ENCODE results near the gene EPN1. TPM values are rescaled to one million over a fixed set of nuclear protein-coding genes. Genes with fewer than 3 reads are reported as not detected.

Gene EPN1
- total and polyA plus RNA-seq, 2 of the 13 experiments (the other 11 are each of a cell fraction or from before 2014, with no cell fraction given) = 28.9 to 31.7 TPM

GRCh38 chr19:55683449-55684261, 8.6 kb downstream of the EPN1 start (continued):
- TF ChIP-seq HMGXB4 (CRISPR knock-in tag; IDR thresholded peaks at IDR 0.05; ENCODE audit: borderline replicate concordance in 1 of 2, low read depth in 1 of 2) = peak in 1 of 2 experiments; percentile 43; a peak in 1 of 4 replicates
- 0 out of 2 replicates have a peak, but pooled peaks have one; percentile 19 for TF ChIP-seq NAIF1 (CRISPR knock-in tag; IDR thresholded peaks at IDR 0.05; ENCODE audit: borderline replicate concordance)
- TF ChIP-seq MAFK (conservative IDR thresholded peaks at IDR 0.05 in 1 of 2, IDR thresholded peaks at IDR 0.05 in 1 of 2; ENCODE audit: low read length in 2 of 2) = no peak
- TF ChIP-seq PRDM4 (CRISPR knock-in tag; IDR thresholded peaks at IDR 0.05; ENCODE audit: borderline replicate concordance) = no peak
- TF ChIP-seq ZFX (CRISPR knock-in tag; IDR thresholded peaks at IDR 0.05; ENCODE audit: low read depth) = no peak; the same call in none of the 2 replicates
- TF ChIP-seq, protein P1, sequence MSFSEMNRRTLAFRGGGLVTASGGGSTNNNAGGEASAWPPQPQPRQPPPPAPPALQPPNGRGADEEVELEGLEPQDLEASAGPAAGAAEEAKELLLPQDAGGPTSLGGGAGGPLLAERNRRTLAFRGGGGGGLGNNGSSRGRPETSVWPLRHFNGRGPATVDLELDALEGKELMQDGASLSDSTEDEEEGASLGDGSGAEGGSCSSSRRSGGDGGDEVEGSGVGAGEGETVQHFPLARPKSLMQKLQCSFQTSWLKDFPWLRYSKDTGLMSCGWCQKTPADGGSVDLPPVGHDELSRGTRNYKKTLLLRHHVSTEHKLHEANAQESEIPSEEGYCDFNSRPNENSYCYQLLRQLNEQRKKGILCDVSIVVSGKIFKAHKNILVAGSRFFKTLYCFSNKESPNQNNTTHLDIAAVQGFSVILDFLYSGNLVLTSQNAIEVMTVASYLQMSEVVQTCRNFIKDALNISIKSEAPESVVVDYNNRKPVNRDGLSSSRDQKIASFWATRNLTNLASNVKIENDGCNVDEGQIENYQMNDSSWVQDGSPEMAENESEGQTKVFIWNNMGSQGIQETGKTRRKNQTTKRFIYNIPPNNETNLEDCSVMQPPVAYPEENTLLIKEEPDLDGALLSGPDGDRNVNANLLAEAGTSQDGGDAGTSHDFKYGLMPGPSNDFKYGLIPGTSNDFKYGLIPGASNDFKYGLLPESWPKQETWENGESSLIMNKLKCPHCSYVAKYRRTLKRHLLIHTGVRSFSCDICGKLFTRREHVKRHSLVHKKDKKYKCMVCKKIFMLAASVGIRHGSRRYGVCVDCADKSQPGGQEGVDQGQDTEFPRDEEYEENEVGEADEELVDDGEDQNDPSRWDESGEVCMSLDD (CRISPR knock-in tag; IDR thresholded peaks at IDR 0.05; ENCODE audit: borderline replicate concordance) = no peak
- TF ChIP-seq ZSCAN25 (CRISPR knock-in tag; IDR thresholded peaks at IDR 0.05) = peak; percentile 46; the same call in 1 of the 2 replicates
- TF ChIP-seq PHF20 (CRISPR knock-in tag; IDR thresholded peaks at IDR 0.05) = peak; percentile 44; the same call in 1 of the 2 replicates
- TF ChIP-seq ZBTB3 (CRISPR knock-in tag; IDR thresholded peaks at IDR 0.05; ENCODE audit: borderline replicate concordance, low read depth) = no peak
- no peak for TF ChIP-seq PAF1 (CRISPR knock-in tag; IDR thresholded peaks at IDR 0.05)
- TF ChIP-seq HOXA3 (CRISPR knock-in tag; IDR thresholded peaks at IDR 0.05) = peak; percentile 65
- TF ChIP-seq CBX5 (CRISPR knock-in tag; IDR thresholded peaks at IDR 0.05; ENCODE audit: borderline replicate concordance) = no peak
- TF ChIP-seq MAFF (IDR thresholded peaks at IDR 0.05; ENCODE audit: low read depth, low read length) = no peak
- TF ChIP-seq REXO4 (CRISPR knock-in tag; IDR thresholded peaks at IDR 0.05; ENCODE audit: borderline replicate concordance) = no peak
- TF ChIP-seq ZNF160 (CRISPR knock-in tag; IDR thresholded peaks at IDR 0.05) = no peak; the same call in 1 of the 2 replicates
- no peak for TF ChIP-seq KLF12 (CRISPR knock-in tag; IDR thresholded peaks at IDR 0.05; ENCODE audit: borderline replicate concordance)
- TF ChIP-seq MTA3 (CRISPR knock-in tag; IDR thresholded peaks at IDR 0.05) = no peak
- TF ChIP-seq ZBTB26 (CRISPR knock-in tag; IDR thresholded peaks at IDR 0.05; ENCODE audit: borderline replicate concordance) = peak; percentile 86
- TF ChIP-seq ZNF205 (CRISPR knock-in tag; IDR thresholded peaks at IDR 0.05) = 0 out of 2 replicates have a peak, but pooled peaks have one; percentile 9
